Measurements from ENCODE around the gene PAX5. TPM values are rescaled to one million over a fixed set of nuclear protein-coding genes. Genes with fewer than 3 reads are reported as not detected.

PAX5 gene
- total and polyA plus RNA-seq, 2 experiments from 2014 or later: not detected

DNA sequence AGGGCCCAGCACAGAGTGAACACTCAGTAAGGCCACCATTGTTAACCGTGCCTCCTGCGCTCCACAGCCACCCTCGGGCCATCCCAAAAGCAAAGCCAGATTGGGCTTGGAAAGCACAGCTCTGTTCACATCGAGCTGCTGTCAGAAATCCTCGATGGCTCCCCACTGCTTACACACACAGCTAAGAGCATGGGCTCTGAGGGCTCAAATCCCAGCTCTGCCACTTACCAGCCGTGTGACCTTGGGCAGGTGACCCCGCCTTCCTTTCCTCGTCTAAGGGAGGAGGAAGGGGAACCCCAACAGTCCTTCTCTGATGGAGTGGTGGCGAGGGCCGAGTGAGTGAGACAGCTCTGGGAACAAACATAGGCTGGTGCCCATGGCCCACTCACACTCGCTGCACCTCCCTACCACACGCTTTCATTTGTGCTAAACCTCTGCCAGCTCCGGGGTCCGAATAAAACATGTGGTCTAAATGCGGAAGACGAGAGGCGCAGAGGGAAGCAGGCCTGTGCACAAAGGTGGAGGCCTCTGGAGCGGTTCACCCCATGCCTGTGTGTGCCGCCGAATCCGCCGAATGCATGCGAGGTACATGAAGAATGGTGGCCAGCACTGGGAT, 139.3 kb downstream of the PAX5 start:
- DNase-seq: no peak
- H3K4me2 ChIP-seq (ENCODE audit: unreplicated experiment): no peak overlapping the region
- no peaks in the 10 kb centered on the region for H3K4me1 ChIP-seq (ENCODE audit: insufficient read depth)
- H3K27ac ChIP-seq: no peak overlapping the region
- H3K9ac ChIP-seq: no peak overlapping the region
- H3K79me2 ChIP-seq (ENCODE audit: insufficient read depth): no peaks in the 10 kb centered on the region
- H3K27me3 ChIP-seq (replicated peaks; ENCODE audit: insufficient read depth): peaks cover 85% of the 10 kb centered on the region
- H3K9me3 ChIP-seq (ENCODE audit: low read depth): no peaks in the 10 kb centered on the region
- in situ Hi-C loops (cut with MboI): no loop called here
- no peaks in the 10 kb centered on the region for H4K20me1 ChIP-seq (ENCODE audit: insufficient read depth)
- H2AFZ ChIP-seq: no peak overlapping the region
- no peaks in the 10 kb centered on the region for H3K36me3 ChIP-seq (ENCODE audit: low read depth)
- no peak for TF ChIP-seq EZH2phosphoT487 (IDR thresholded peaks at IDR 0.05; ENCODE audit: insufficient read depth, low read depth)
- no peak for TF ChIP-seq EZH2 (IDR thresholded peaks at IDR 0.05; ENCODE audit: insufficient read depth, poor library complexity, severe bottlenecking)
- no peaks in the 10 kb centered on the region for H3F3A ChIP-seq (ENCODE audit: insufficient read depth)
- WGBS, 2 experiments (ENCODE audit: low coverage in 1 of 2, low lambda C conversion rate in 2 of 2, missing lambda C conversion rate in 2 of 2): 70% methylated on average over 23 of the region's 23 CpGs
- H3K9me2 ChIP-seq (ENCODE audit: insufficient read depth): no peaks in the 10 kb centered on the region
- no peak overlapping the region for H3K4me3 ChIP-seq

- Histone ChIP-seq H2AFZ (no peak overlapping the region), H3K9me2 (ENCODE audit: insufficient read depth) (no peaks in the 10 kb centered on the region), H3K36me3 (ENCODE audit: low read depth) (no peaks in the 10 kb centered on the region), H3K9me3 (ENCODE audit: low read depth) (no peaks in the 10 kb centered on the region), H3K27ac (no peak overlapping the region), H3F3A (ENCODE audit: insufficient read depth) (no peaks in the 10 kb centered on the region), H4K20me1 (ENCODE audit: insufficient read depth) (no peaks in the 10 kb centered on the region), H3K79me2 (ENCODE audit: insufficient read depth) (no peaks in the 10 kb centered on the region), H3K9ac (no peak overlapping the region), H3K4me2 (ENCODE audit: unreplicated experiment) (no peak overlapping the region), H3K4me3 (no peak overlapping the region), H3K27me3 (replicated peaks; ENCODE audit: insufficient read depth) (peaks cover 94% of the 10 kb centered on the region), H3K4me1 (ENCODE audit: insufficient read depth) (no peaks in the 10 kb centered on the region)
- 58 to 62% methylated on average over 8 of the region's 8 CpGs for WGBS, 2 experiments (ENCODE audit: low coverage in 1 of 2, low lambda C conversion rate in 2 of 2, missing lambda C conversion rate in 2 of 2)
- DNase-seq: no peak
- in situ Hi-C loops (cut with MboI): no loop called here
- TF ChIP-seq EZH2phosphoT487 (IDR thresholded peaks at IDR 0.05; ENCODE audit: insufficient read depth, low read depth) (no peak), EZH2 (IDR thresholded peaks at IDR 0.05; ENCODE audit: insufficient read depth, poor library complexity, severe bottlenecking) (no peak)
Measured at GRCh38 chr9:36893911-36894310, 140.2 kb downstream of the PAX5 start.

- Histone ChIP-seq H2AFZ (no peak overlapping the region), H3K9me2 (ENCODE audit: insufficient read depth) (no peaks in the 10 kb centered on the region), H3K9ac (no peak overlapping the region), H3K4me1 (ENCODE audit: insufficient read depth) (no peaks in the 10 kb centered on the region), H3K4me2 (ENCODE audit: unreplicated experiment) (no peak overlapping the region), H3K79me2 (ENCODE audit: insufficient read depth) (no peaks in the 10 kb centered on the region), H3K27ac (no peak overlapping the region), H3F3A (ENCODE audit: insufficient read depth) (no peaks in the 10 kb centered on the region), H4K20me1 (ENCODE audit: insufficient read depth) (no peaks in the 10 kb centered on the region), H3K36me3 (ENCODE audit: low read depth) (no peaks in the 10 kb centered on the region), H3K4me3 (no peak overlapping the region), H3K27me3 (replicated peaks; ENCODE audit: insufficient read depth) (peaks cover 94% of the 10 kb centered on the region), H3K9me3 (ENCODE audit: low read depth) (no peaks in the 10 kb centered on the region)
- in situ Hi-C loops (cut with MboI): no loop called here
- TF ChIP-seq EZH2phosphoT487 (IDR thresholded peaks at IDR 0.05; ENCODE audit: insufficient read depth, low read depth): no peak
- 13 to 14% methylated on average over 8 of the region's 8 CpGs for WGBS, 2 experiments (ENCODE audit: low coverage in 1 of 2, low lambda C conversion rate in 2 of 2, missing lambda C conversion rate in 2 of 2)
- no peak for DNase-seq
Measured at GRCh38 chr9:36893184-36893583, 140.9 kb downstream of the PAX5 start.

- H3K27me3 ChIP-seq (replicated peaks; ENCODE audit: insufficient read depth): peaks cover 94% of the 10 kb centered on the region
Measured at GRCh38 chr9:36892279-36892678, 141.8 kb downstream of the PAX5 start.

More at GRCh38 chr9:36892279-36892678, 141.8 kb downstream of the PAX5 start:
- Histone ChIP-seq H3K79me2 (ENCODE audit: insufficient read depth) (no peaks in the 10 kb centered on the region), H3K9me2 (ENCODE audit: insufficient read depth) (no peaks in the 10 kb centered on the region), H3K4me3 (no peak overlapping the region), H3K4me1 (ENCODE audit: insufficient read depth) (no peaks in the 10 kb centered on the region), H4K20me1 (ENCODE audit: insufficient read depth) (no peaks in the 10 kb centered on the region), H3K9me3 (ENCODE audit: low read depth) (no peaks in the 10 kb centered on the region), H3K9ac (no peak overlapping the region), H3K4me2 (ENCODE audit: unreplicated experiment) (no peak overlapping the region), H3F3A (ENCODE audit: insufficient read depth) (no peaks in the 10 kb centered on the region), H2AFZ (no peak overlapping the region), H3K27ac (no peak overlapping the region), H3K36me3 (ENCODE audit: low read depth) (no peaks in the 10 kb centered on the region)
- no peak for TF ChIP-seq EZH2phosphoT487 (IDR thresholded peaks at IDR 0.05; ENCODE audit: insufficient read depth, low read depth)
- no peak for TF ChIP-seq EZH2 (IDR thresholded peaks at IDR 0.05; ENCODE audit: insufficient read depth, poor library complexity, severe bottlenecking)
- no peak for DNase-seq
- 72 to 74% methylated on average over 4 of the region's 4 CpGs for WGBS, 2 experiments (ENCODE audit: low coverage in 1 of 2, low lambda C conversion rate in 2 of 2, missing lambda C conversion rate in 2 of 2)
- in situ Hi-C loops (cut with MboI): no loop called here
